HG03457 (cell line): ENCODE data around the gene CFAP57.

Experiments used
- ATAC-seq: cut with Tn5 transposase; IDR thresholded peaks from one replicate; pipeline ENCODE4 v1.9.1; 2021; ENCODE audit warnings: moderate number of reproducible peaks; ENCODE audit not compliant: unreplicated experiment

CFAP57 gene

GRCh38 chr1:43225168-43225567, 53.0 kb downstream of the CFAP57 start:
- no peak for ATAC-seq

DNA sequence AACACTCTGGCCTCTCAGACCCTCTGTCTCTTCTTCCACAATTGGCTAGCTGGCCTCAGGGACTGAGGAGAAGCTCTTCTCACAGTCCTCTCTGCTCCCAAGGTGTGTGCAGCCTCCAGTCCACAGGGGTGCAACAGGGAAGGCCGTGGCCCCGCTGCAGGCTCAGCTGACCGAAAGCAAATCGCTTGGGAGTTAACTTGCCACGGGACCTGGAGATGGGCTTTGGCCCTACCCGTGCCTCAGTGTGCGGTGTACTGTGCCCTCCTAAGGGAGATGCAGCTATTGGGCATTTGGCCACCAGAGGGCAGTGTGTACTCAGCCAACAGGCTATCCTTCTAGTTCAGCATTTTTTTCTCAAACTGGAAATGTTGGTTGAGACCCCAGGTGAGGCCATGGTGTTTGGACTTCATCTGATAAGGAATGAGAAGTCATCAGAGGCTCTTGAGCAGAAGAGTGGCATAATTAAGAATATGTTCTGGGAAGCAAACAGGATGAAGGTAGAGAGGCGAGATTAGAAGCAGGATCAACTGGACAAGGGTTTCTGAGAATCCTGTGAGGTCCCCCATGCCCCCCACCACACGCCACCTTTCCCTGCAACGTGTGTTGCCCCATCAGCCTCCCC, 55.1 kb downstream of the CFAP57 start:
- ATAC-seq: no peak

DNA sequence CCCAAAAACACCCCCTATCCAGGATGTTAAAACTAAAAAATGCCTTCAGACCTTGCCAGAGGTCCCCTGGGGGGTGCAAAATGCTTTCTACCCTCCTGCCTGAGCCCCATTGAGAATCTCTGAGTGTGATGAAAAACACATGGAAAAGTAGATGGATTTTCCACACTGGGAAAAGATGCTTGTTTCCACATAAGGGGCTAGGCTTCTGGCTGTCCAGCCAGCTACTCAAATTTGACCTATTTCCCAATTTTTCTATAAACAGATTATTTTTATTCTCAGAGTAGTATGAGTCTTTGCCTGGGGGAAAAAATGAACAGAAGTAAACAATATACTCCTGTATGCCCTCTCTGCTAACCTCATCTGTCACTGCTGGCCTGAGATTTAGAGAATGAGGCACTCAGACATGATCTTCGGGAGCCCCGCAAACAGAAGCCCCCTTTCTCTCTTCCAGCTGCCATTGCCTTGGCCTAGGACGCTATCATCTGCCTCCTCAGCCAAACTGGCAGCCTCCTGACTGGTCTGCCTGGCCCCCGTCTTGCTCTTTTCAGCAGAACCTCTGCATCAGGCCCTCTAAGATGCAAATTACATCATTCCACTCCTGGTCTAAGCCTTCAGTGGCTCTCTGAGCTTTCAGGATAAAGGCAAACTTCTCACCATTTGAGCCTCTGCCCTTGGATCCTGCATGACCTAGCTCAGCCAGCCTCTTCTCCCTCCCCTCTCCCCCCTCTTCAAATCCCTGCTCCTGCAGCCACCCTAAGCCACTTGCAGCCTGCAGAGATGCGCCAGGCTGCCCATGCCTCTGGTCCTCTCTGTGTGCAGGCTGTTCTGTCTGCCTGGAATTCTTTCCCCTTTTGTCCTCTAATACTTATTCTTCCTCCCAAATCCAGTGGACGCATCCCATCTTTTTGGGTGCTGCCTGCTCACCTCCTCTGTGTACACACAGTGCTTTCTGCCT, 58.0 kb downstream of the CFAP57 start:
- no peak for ATAC-seq

DNA sequence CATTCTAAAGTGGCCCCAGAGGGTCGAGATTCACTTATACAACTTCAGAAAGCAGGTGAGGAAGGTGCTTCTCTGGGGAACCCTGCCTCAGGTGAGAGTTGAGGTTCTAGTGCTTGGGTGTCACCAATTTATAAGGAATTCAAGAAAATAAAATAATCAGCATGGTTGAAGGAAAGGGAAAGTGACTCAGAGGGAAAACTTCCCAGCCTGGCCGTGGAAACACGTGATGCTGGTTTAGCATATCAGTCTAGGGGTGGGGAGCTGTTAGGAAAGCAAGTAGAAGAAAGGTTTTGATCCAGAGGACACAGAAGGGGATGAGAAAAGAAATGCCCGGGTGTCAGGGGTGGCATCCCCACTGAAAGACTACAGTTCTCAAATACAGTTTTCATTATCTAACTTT, 59.9 kb downstream of the CFAP57 start:
- no peak for ATAC-seq

DNA sequence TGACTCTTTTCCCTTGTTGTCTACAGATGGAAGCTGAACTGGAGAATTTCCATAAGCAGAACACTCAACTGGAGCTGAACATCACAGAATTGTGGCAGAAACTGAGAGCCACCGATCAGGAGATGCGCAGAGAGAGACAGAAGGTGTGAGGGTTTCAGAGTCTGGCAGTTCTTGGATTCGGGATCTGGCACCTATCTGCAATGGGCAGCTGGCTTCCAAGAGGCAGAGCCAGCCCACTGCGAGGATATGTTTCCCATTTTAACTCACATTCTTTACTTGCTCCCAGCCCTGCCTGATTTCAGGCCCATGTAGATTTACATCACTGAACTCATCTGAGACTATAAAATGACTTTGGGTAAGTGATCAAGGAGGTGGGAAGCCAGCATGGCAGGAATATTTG, 60.4 kb downstream of the CFAP57 start:
- no peak for ATAC-seq

- no peak for ATAC-seq
Measured at GRCh38 chr1:43233631-43234030, 61.5 kb downstream of the CFAP57 start.

DNA sequence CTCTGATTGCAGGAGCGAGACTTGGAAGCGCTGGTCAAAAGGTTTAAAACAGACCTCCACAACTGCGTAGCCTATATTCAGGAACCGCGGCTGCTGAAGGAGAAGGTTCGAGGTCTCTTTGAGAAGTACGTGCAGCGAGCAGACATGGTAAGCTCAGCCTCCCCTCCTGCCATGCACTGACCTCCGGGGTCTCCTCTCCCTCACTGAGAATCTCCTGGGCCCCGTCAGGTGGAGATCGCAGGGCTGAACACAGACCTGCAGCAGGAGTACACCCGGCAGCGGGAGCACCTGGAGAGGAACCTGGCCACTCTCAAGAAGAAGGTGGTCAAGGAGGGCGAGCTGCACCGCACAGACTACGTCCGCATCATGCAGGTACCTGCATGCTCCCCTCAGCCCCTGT, 62.1 kb downstream of the CFAP57 start:
- ATAC-seq: no peak

- no peak for ATAC-seq
Measured at GRCh38 chr1:43235040-43235439, 62.9 kb downstream of the CFAP57 start.

DNA sequence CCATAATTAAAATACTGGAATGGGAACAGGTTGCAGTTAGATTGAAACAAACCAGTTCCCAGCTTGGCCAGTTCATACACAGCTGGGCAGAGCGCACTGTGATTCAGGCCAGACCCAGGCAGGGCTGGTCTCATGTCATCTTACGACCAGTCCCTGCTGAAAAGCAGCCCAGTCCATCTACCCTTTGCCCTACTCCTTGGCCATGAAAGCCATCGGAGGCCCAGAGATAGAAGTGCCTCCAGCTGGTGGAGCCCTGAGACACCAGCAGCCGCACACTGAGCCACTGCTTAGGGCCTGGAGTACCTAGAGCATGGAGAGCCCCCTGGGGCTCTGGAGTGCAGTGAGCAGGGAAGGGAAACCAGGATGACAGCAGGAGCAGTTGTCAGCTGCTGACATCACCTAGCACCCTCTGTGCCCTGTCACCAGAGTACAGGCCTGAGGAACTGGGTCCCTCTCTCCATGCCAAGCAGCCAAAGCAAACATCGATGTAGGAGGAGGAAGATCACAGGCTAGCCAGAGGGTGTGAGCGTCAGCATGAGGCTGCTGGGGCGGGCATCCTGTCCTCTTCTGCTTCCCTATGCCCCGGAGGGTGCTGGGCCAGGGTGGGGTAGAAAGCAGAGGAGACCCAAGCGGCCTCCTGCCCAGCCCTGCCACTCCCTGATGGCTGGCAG, 63.5 kb downstream of the CFAP57 start:
- no peak for ATAC-seq

- ATAC-seq: no peak
Measured at GRCh38 chr1:43237121-43237520, 65.0 kb downstream of the CFAP57 start.

DNA sequence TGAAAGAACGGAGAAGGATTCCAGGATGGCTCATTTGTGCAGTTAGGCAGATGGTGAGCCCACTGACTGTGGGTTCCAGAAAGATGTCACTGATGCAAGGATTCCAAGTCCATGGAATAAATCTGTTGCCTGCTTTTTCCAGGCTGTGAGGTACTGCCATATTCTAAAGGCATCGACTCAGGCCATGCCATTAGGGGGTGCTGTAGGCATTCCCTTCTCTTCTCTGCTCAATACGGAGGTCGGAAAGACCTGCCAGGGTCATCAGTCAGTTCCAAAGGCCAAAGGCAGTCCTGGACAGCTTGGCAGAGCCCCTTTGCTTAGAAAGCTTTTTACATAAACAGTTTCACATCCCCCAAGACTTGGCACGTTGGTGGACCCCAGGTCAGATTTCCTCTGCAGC, 66.0 kb downstream of the CFAP57 start:
- no peak for ATAC-seq

DNA sequence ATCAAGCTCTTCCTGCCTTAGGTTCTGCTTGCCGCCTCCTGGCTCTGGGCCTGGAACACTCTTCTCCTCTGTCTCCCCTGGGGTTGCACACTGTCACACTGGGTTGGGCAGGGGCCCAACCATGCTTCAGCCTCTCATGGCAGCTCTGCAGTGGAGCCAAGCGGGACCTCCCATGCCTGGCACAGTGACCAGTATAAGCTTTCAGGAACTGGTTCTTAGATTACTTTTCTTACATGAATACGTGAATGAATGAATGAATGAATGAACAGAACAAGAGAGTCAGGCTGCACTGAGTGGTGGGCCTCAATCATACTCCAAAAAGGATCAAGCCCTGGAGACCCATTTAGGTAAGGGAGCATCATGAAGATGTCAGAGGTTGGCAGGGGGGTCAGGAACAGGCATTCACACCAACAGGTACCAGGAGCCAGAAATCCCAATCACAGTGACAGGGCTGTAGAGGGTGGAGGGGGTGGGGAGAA, 66.9 kb downstream of the CFAP57 start:
- ATAC-seq: no peak

DNA sequence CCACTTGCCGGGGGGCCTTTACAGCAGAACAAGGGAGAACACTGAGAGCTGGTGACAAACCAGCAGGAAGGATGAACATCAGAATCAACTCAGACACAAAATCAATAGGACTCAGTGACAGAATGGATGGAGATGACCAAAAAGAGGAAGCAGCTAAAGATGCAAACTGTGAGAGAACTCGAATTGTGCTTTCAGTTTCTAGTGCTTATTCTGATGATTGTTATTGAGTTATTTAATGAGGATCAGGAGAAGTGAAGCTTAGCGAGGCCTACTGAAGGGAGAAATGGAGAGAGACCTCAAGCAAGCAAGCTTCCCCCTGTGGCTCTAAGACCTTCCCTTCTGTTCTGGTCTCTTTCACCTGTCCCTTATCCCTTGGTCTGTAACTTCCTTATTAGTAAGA, 67.4 kb downstream of the CFAP57 start:
- no peak for ATAC-seq

GRCh38 chr1:43241413-43241836, 69.3 kb downstream of the CFAP57 start:
- ATAC-seq: no peak

DNA sequence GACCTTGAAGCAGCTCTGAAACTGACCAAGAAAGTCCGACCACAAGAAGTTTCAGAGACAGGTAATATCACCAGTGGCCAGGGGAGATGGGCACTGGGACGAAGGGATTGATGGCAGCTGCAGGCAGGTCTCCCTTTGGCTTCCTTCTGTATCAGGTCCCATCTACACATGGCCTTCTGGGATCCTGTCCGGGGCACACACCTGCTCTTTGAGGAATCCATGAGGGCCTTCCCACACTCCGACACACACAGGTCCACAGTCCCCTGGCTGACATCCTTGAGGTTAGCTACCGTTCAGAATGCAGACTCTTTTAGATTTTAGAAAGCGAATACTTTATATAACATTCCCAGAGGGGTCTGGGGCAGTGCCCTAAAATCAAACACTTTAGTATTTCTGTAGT, 71.2 kb downstream of the CFAP57 start:
- no peak for ATAC-seq

- ATAC-seq: no peak
Measured at GRCh38 chr1:43246466-43247213, 74.5 kb downstream of the CFAP57 start.

GRCh38 chr1:43247256-43247921, 75.3 kb downstream of the CFAP57 start:
- no peak for ATAC-seq

- ATAC-seq: no peak
Measured at GRCh38 chr1:43250351-43250761, 78.2 kb downstream of the CFAP57 start.

GRCh38 chr1:43251024-43251423, 78.9 kb downstream of the CFAP57 start:
- ATAC-seq: no peak

DNA sequence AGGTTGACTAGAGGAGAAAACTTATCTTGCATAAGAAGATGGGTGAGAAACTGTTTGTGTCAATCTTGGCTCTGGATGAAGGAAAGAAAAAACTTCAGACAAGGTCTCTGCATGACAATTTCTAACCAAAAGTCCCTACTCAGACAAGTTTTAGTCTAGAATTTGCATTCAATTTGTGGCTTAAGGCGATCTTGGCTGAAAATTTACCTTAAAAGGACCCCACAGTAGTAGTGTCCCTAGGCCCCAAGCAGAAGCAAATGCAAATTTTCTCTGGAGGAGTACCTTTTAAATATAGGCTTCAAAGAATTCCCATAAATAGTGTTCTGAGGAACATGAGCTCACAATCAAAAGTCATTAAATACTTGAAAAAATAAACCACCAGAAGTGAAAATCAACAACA, 80.1 kb downstream of the CFAP57 start:
- ATAC-seq: no peak
